ENCODE data around the gene METTL1. TPM values are rescaled to one million over a fixed set of nuclear protein-coding genes. Genes with fewer than 3 reads are reported as not detected.
A peak's percentile ranks its signal among the peaks of the same experiment; 100 is the strongest.

The METTL1 gene
- total and polyA plus RNA-seq, 9 of the 15 experiments (the other 6 are each of a cell fraction or from before 2014, with no cell fraction given), result 12.6 to 65.9 (median 39.2) TPM

GRCh38 chr12:57741844-57742738, 29.8 kb downstream of the METTL1 start (continued):
- TF ChIP-seq KLF6 (CRISPR knock-in tag; IDR thresholded peaks at IDR 0.05; ENCODE audit: borderline replicate concordance) (no peak), ZSCAN32 (CRISPR knock-in tag; IDR thresholded peaks at IDR 0.05) (no peak)

- in situ Hi-C loops (cut with MboI) (loop anchor here (10.0 kb wide), 1 partner anchor 427 kb away; no protein-coding TSS in a partner anchor), intact Hi-C loops (cut with micrococcal nuclease) (no loop called here)
- H3K27me3 ChIP-seq (ENCODE audit: control insufficient read depth in 2 of 2, insufficient read depth in 2 of 2, low read length in 2 of 2), result peaks cover 0 to 26% of the 10 kb centered on the region in 2 experiments; a peak in 2 of 5 replicates
- BruUV-seq (replicated peaks), result no TSS peak
- peaks cover 6% of the 10 kb centered on the region; the same call in 2 of the 3 replicates for H3K36me3 ChIP-seq (ENCODE audit: control insufficient read depth, insufficient read depth, low read length)
- H3K9ac ChIP-seq (ENCODE audit: insufficient read depth in 1 of 2, low read depth in 2 of 2, low read length in 2 of 2), result no peak overlapping the region
- no peak overlapping the region for H3K4me3 ChIP-seq
- WGBS (ENCODE audit: insufficient coverage, low coverage, missing lambda C conversion rate), result 67% methylated on average over 1 of the region's 1 CpG
- TF ChIP-seq GATAD2A (IDR thresholded peaks at IDR 0.05) (no peak), KDM1A (IDR thresholded peaks at IDR 0.05) (0 out of 4 replicates have a peak, but pooled peaks of 1 of the 2 experiments have one; percentile 3)
- ChIA-PET CTCF (ENCODE audit: low intra/inter-chr PET ratio) (no interaction called here), POLR2A (interaction anchor here (0.5 to 1.3 kb wide), 8 partner anchors 10 to 1329 kb away, joined by 3 to 4 read pairs (median 3); partner anchors contain the start of genes DDIT3 and OS9)
- H4K20me1 ChIP-seq (replicated peaks; ENCODE audit: control insufficient read depth, insufficient read depth, low read length), result no peaks in the 10 kb centered on the region
- no peaks in the 10 kb centered on the region for H3K9me3 ChIP-seq (replicated peaks; ENCODE audit: control insufficient read depth, insufficient read depth, low read depth, low read length)
- H3K27ac ChIP-seq (ENCODE audit: extremely low read depth, low read depth, low read length), result no peak overlapping the region
- FAIRE-seq, result no peak
- peaks cover 11 to 34% of the 10 kb centered on the region in 2 experiments; a peak in 4 of 5 replicates for H3K4me1 ChIP-seq (replicated peaks in 1 of 2; ENCODE audit: control insufficient read depth in 2 of 2, insufficient read depth in 2 of 2, low read length in 2 of 2)
- H3K4me2 ChIP-seq (ENCODE audit: insufficient read depth, low read length), result no peak overlapping the region
- DNase-seq (ENCODE audit: extremely low read depth in 1 of 4, low spot score in 3 of 4), result no peak
- H3K79me2 ChIP-seq (ENCODE audit: control insufficient read depth, insufficient read depth, low read length), result peaks cover 8% of the 10 kb centered on the region; the same call in 1 of the 3 replicates
- H3K9me1 ChIP-seq (ENCODE audit: control insufficient read depth, insufficient read depth, low read length), result no peaks in the 10 kb centered on the region
- H2AFZ ChIP-seq (ENCODE audit: low read depth, low read length), result no peak overlapping the region
- ATAC-seq, result no peak
Measured at GRCh38 chr12:57741413-57741789, 30.5 kb downstream of the METTL1 start.

Data from K562 (cell line).